H9 (cell line): ENCODE data around the gene LIPA. TPM values are rescaled to one million over a fixed set of nuclear protein-coding genes. Genes with fewer than 3 reads are reported as not detected.

ENCODE experiments used
- DNase-seq: peaks from one replicate; pipeline ENCODE4 v3.0.0-alpha.2; 2017
- H2AFZ ChIP-seq: one replicate; pipeline ENCODE4 v1.6.1; 2013; ENCODE audit warnings: mild to moderate bottlenecking, low read length, control low read depth, moderate library complexity
- H2AK5ac ChIP-seq: 2 replicates; pipeline ENCODE4 v1.6.1; 2013; ENCODE audit warnings: low read length, control low read depth, mixed read lengths; ENCODE audit not compliant: insufficient read length
- H2BK120ac ChIP-seq: one replicate; pipeline ENCODE4 v1.6.1; 2013; ENCODE audit warnings: low read depth, mild to moderate bottlenecking, low read length, control low read depth, inconsistent platforms; ENCODE audit not compliant: poor library complexity, severe bottlenecking
- H2BK12ac ChIP-seq: 2 replicates; pipeline ENCODE4 v1.6.1; 2013; ENCODE audit warnings: low read length, control low read depth, mixed read lengths, low read depth; ENCODE audit not compliant: insufficient read length
- H2BK15ac ChIP-seq: 2 replicates; pipeline ENCODE4 v1.6.1; 2013; ENCODE audit warnings: low read depth, low read length, control low read depth
- H2BK20ac ChIP-seq: one replicate; pipeline ENCODE4 v1.6.1; 2013; ENCODE audit warnings: low read depth, mild to moderate bottlenecking, low read length, control low read depth, inconsistent platforms; ENCODE audit not compliant: poor library complexity, severe bottlenecking
- H2BK5ac ChIP-seq: 2 replicates; pipeline ENCODE4 v1.6.1; 2013; ENCODE audit warnings: low read length, control low read depth, mixed read lengths; ENCODE audit not compliant: insufficient read length
- H3K14ac ChIP-seq: 2 replicates; pipeline ENCODE4 v1.6.1; 2013; ENCODE audit warnings: low read length, control low read depth; ENCODE audit not compliant: insufficient read depth
- H3K18ac ChIP-seq: 2 replicates; pipeline ENCODE4 v1.6.1; 2013; ENCODE audit warnings: low read depth, mild to moderate bottlenecking, mixed read lengths, low read length, control low read depth; ENCODE audit not compliant: insufficient read length
- H3K23ac ChIP-seq: 2 replicates; pipeline ENCODE4 v1.6.1; 2013; ENCODE audit warnings: low read length, control low read depth, mixed read lengths, low read depth; ENCODE audit not compliant: insufficient read length
- H3K23me2 ChIP-seq: 2 replicates; pipeline ENCODE4 v1.6.1; 2013; ENCODE audit warnings: low read depth, mild to moderate bottlenecking, mixed read lengths, low read length, control low read depth; ENCODE audit not compliant: insufficient read length, poor library complexity, severe bottlenecking
- H3K27ac ChIP-seq: 2 replicates; pipeline ENCODE4 v1.5.1; 2013; ENCODE audit warnings: low read length, control low read depth, mixed read lengths, low read depth; ENCODE audit not compliant: insufficient read length
- H3K27me3 ChIP-seq: 2 replicates; pipeline ENCODE4 v1.6.1; 2013; ENCODE audit warnings: low read length, control low read depth, inconsistent platforms; ENCODE audit not compliant: insufficient read depth
- H3K4ac ChIP-seq: 2 replicates; pipeline ENCODE4 v1.6.1; 2013; ENCODE audit warnings: low read depth, mild to moderate bottlenecking, control low read depth, inconsistent platforms, low read length, moderate library complexity
- H3K4me1 ChIP-seq: 2 replicates; pipeline ENCODE4 v1.6.1; 2013; ENCODE audit warnings: low read length, control low read depth, inconsistent platforms; ENCODE audit not compliant: insufficient read depth
- H3K4me2 ChIP-seq: 2 replicates; pipeline ENCODE4 v1.6.1; 2013; ENCODE audit warnings: low read length, control low read depth, mixed read lengths; ENCODE audit not compliant: insufficient read length, insufficient read depth
- H3K56ac ChIP-seq: 2 replicates; pipeline ENCODE4 v1.6.1; 2013; ENCODE audit warnings: low read depth, mild to moderate bottlenecking, mixed read lengths, low read length, control low read depth; ENCODE audit not compliant: insufficient read length
- H3K79me1 ChIP-seq: 2 replicates; pipeline ENCODE4 v1.6.1; 2013; ENCODE audit warnings: low read depth, mild to moderate bottlenecking, moderate library complexity, low read length, control low read depth, inconsistent platforms; ENCODE audit not compliant: insufficient read depth, poor library complexity, severe bottlenecking
- H3K79me2 ChIP-seq: 2 replicates; pipeline ENCODE4 v1.6.1; 2013; ENCODE audit warnings: low read length, control low read depth, inconsistent platforms; ENCODE audit not compliant: insufficient read depth
- H3K9ac ChIP-seq: 2 replicates; pipeline ENCODE4 v1.6.1; 2013; ENCODE audit warnings: low read length, control low read depth, mixed read lengths; ENCODE audit not compliant: insufficient read length; ENCODE audit errors: extremely low read depth
- H3K9me3 ChIP-seq: one replicate; pipeline ENCODE4 v1.6.1; 2013; ENCODE audit warnings: low read depth, low read length, inconsistent platforms; ENCODE audit not compliant: control insufficient read depth
- H3T11ph ChIP-seq: one replicate; pipeline ENCODE4 v1.6.1; 2013; ENCODE audit warnings: mild to moderate bottlenecking, low read length, control low read depth, inconsistent platforms
- H4K20me1 ChIP-seq: one replicate; pipeline ENCODE4 v1.6.1; 2013; ENCODE audit not compliant: control insufficient read depth, insufficient read length, insufficient read depth
- H4K5ac ChIP-seq: 2 replicates; pipeline ENCODE4 v1.6.1; 2013; ENCODE audit warnings: low read depth, mild to moderate bottlenecking, mixed read lengths, low read length, control low read depth; ENCODE audit not compliant: insufficient read length
- H4K8ac ChIP-seq: replicated peaks from 2 replicates; pipeline ENCODE4 v1.6.1; 2013; ENCODE audit warnings: low read length, control low read depth, mixed read lengths, low read depth; ENCODE audit not compliant: insufficient read length
- H4K91ac ChIP-seq: 2 replicates; pipeline ENCODE4 v1.6.1; 2013; ENCODE audit warnings: low read depth, mild to moderate bottlenecking, moderate library complexity, mixed read lengths, low read length, control low read depth; ENCODE audit not compliant: insufficient read length
- H3K27ac Mint-ChIP-seq, 3 experiments: 2 replicates in 2 of 3; 3 replicates in 1 of 3; pipeline ENCODE4 v1.8.0; 2020 to 2021; ENCODE audit warnings: mixed read lengths in 3 of 3, mild to moderate bottlenecking in 1 of 3, moderate library complexity in 1 of 3
- H3K27me3 Mint-ChIP-seq: 2 replicates; pipeline ENCODE4 v1.8.0; 2021; ENCODE audit warnings: low read depth, mild to moderate bottlenecking, moderate library complexity, mixed read lengths
- H3K36me3 Mint-ChIP-seq, 3 experiments: 2 replicates in 2 of 3; 3 replicates in 1 of 3; pipeline ENCODE4 v1.8.0; 2020 to 2021; ENCODE audit warnings: low read depth in 3 of 3, mixed read lengths in 3 of 3; ENCODE audit not compliant: insufficient read depth in 1 of 3
- H3K4me1 Mint-ChIP-seq, 2 experiments: 2 replicates each; pipeline ENCODE4 v1.8.0; 2020; ENCODE audit warnings: mixed read lengths in 2 of 2
- H3K4me3 Mint-ChIP-seq, 2 experiments: 2 replicates in 1 of 2; 3 replicates in 1 of 2; pipeline ENCODE4 v1.8.0; 2020 to 2021; ENCODE audit warnings: mild to moderate bottlenecking in 2 of 2, mixed read lengths in 2 of 2, moderate library complexity in 1 of 2
- H3K9me3 Mint-ChIP-seq, 2 experiments: 2 replicates in 1 of 2; 3 replicates in 1 of 2; pipeline ENCODE4 v1.8.0; 2020; ENCODE audit warnings: mild to moderate bottlenecking in 2 of 2, mixed read lengths in 2 of 2, moderate library complexity in 1 of 2
- WGBS: extraction: QIAGEN DNeasy Blood & Tissue Kit; methylation state at CpG from one replicate; pipeline ENCODE4 v1.1.7; 2013; ENCODE audit warnings: missing lambda C conversion rate, low lambda C conversion rate, mixed read lengths; ENCODE audit not compliant: insufficient read length; ENCODE audit errors: extremely low coverage; 5-methylcytosine and 5-hydroxymethylcytosine counted together
- total RNA-seq: library from RNA; stranded (reverse); gene quantifications from 2 replicates; pipeline ENCODE4 v1.2.1, GENCODE V29; 2021
- TF ChIP-seq, protein P1 (sequence below): fragments of 200-600 bp; sonication (generic); conservative IDR thresholded peaks from 3 replicates; pipeline ENCODE4 v1.8.0; 2021; ENCODE audit warnings: antibody characterized with exemption, mild to moderate bottlenecking

The LIPA gene
- total RNA-seq, 1 experiment from 2014 or later, result 20.9 TPM

DNA sequence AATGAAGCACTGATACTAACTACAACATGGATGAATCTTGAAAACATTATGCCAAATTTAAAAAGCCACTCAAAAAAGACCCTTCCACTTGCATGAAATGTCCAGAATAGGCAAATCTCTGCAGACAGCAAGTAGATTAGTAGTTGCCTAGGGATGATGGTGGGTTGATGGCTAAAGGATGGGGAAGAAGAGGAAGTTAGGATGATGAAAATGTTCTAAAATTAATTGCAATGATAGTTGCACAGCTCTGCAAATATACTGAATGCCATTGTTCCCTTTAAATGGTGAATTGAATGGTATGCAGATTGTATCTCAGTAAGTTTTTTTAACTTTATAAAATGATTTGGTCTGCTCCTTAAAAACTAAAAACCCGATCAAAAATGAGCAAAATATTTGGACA lies 7.3 kb upstream of the LIPA start:
- no peak overlapping the region for H3K9ac ChIP-seq
- H3K4me2 ChIP-seq, result no peak overlapping the region
- H3K18ac ChIP-seq, result no peak overlapping the region
- no peak overlapping the region for H2BK15ac ChIP-seq
- no peaks in the 10 kb centered on the region; the same call in 1 of the 2 replicates for H3K4me1 ChIP-seq
- no peak overlapping the region for H3K14ac ChIP-seq
- no peak overlapping the region for H4K91ac ChIP-seq
- H3K9me3 ChIP-seq, result peaks cover 4% of the 10 kb centered on the region
- H2BK120ac ChIP-seq, result no peak overlapping the region
- H3K27me3 ChIP-seq, result no peaks in the 10 kb centered on the region
- H2BK20ac ChIP-seq, result no peak overlapping the region
- no peak overlapping the region for H2AFZ ChIP-seq
- H2AK5ac ChIP-seq, result no peak overlapping the region
- H3K56ac ChIP-seq, result no peak overlapping the region
- no peaks in the 10 kb centered on the region for H3K79me1 ChIP-seq
- H3K36me3 Mint-ChIP-seq, result peaks cover 2 to 11% (median 9%) of the 10 kb centered on the region in 3 experiments; a peak in 6 of 7 replicates
- H4K20me1 ChIP-seq, result no peaks in the 10 kb centered on the region
- no peak overlapping the region for H4K8ac ChIP-seq
- H3K27me3 Mint-ChIP-seq, result peaks cover 2% of the 10 kb centered on the region; the same call in 1 of the 2 replicates
- H4K5ac ChIP-seq, result no peak overlapping the region
- H3K23me2 ChIP-seq, result no peaks in the 10 kb centered on the region
- no peak overlapping the region; a peak in 1 of 7 replicates for H3K27ac Mint-ChIP-seq
- TF ChIP-seq, protein P1, sequence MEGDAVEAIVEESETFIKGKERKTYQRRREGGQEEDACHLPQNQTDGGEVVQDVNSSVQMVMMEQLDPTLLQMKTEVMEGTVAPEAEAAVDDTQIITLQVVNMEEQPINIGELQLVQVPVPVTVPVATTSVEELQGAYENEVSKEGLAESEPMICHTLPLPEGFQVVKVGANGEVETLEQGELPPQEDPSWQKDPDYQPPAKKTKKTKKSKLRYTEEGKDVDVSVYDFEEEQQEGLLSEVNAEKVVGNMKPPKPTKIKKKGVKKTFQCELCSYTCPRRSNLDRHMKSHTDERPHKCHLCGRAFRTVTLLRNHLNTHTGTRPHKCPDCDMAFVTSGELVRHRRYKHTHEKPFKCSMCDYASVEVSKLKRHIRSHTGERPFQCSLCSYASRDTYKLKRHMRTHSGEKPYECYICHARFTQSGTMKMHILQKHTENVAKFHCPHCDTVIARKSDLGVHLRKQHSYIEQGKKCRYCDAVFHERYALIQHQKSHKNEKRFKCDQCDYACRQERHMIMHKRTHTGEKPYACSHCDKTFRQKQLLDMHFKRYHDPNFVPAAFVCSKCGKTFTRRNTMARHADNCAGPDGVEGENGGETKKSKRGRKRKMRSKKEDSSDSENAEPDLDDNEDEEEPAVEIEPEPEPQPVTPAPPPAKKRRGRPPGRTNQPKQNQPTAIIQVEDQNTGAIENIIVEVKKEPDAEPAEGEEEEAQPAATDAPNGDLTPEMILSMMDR, result no peak
- no peak overlapping the region for H3K4ac ChIP-seq
- no peak for DNase-seq
- no peak overlapping the region for H2BK5ac ChIP-seq
- no peak overlapping the region for H3K4me3 Mint-ChIP-seq
- H3K79me2 ChIP-seq, result no peaks in the 10 kb centered on the region
- peaks cover 11% of the 10 kb centered on the region in 2 experiments for H3K9me3 Mint-ChIP-seq
- no peak overlapping the region for H3T11ph ChIP-seq
- no peak overlapping the region for H2BK12ac ChIP-seq
- no peak overlapping the region for H3K23ac ChIP-seq
- H3K4me1 Mint-ChIP-seq, result peaks cover 14 to 15% of the 10 kb centered on the region in 2 experiments
- WGBS, result no CpG with 5 or more reads among the region's 1 CpG
- no peak overlapping the region for H3K27ac ChIP-seq
